ENCODE measurements around the gene DGCR6L. TPM values are rescaled to one million over a fixed set of nuclear protein-coding genes. Genes with fewer than 3 reads are reported as not detected.
A peak's percentile ranks its signal among the peaks of the same experiment; 100 is the strongest.
"Not testable (repeated sequence)": the region's sequence is repeated elsewhere in the genome, so short reads cannot be mapped to it uniquely, and the experiment has no call there.

Gene DGCR6L
- total RNA-seq, 6 donors from 2014 or later: 36.7 to 62.2 (median 41.9) TPM

DNA sequence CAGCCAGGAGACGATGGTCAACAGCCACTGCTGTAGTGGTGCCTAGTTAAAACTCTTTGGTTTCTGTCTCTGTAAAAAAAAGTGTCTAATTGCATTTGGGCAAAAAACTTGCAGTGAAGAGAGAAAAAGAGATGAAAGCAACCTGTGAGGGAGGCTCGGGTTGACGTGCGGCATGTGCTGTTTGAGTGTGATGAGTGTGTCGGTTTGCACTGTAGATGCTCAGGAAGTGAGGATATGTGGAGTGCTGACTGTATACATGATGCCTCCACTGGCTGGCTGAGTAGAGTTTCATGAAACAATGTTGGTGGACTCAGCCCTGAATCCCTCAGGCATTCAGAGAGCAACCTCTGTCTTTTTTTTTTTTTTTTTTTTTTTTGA lies 4.3 kb upstream of the DGCR6L start:
- Histone ChIP-seq H3K4me3 (no peak overlapping the region), H3K27me3 (no peaks in the 10 kb centered on the region), H3K36me3 (no peaks in the 10 kb centered on the region), H3K27ac (no peak overlapping the region), H3K9me3 (no peaks in the 10 kb centered on the region), H3K4me1 (peaks cover 10 to 18% (median 12%) of the 10 kb centered on the region in 4 donors)
- no peak for ATAC-seq (ENCODE audit: low FRiP score in 2 of 2)
- DNase-seq: no peak
- no peak for TF ChIP-seq EP300 (IDR thresholded peaks at IDR 0.05)
- TF ChIP-seq, protein P1, sequence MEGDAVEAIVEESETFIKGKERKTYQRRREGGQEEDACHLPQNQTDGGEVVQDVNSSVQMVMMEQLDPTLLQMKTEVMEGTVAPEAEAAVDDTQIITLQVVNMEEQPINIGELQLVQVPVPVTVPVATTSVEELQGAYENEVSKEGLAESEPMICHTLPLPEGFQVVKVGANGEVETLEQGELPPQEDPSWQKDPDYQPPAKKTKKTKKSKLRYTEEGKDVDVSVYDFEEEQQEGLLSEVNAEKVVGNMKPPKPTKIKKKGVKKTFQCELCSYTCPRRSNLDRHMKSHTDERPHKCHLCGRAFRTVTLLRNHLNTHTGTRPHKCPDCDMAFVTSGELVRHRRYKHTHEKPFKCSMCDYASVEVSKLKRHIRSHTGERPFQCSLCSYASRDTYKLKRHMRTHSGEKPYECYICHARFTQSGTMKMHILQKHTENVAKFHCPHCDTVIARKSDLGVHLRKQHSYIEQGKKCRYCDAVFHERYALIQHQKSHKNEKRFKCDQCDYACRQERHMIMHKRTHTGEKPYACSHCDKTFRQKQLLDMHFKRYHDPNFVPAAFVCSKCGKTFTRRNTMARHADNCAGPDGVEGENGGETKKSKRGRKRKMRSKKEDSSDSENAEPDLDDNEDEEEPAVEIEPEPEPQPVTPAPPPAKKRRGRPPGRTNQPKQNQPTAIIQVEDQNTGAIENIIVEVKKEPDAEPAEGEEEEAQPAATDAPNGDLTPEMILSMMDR (IDR thresholded peaks at IDR 0.05): no peak
- TF ChIP-seq POLR2A (IDR thresholded peaks at IDR 0.05): no peak
- WGBS, 2 donors: 74 to 82% methylated on average over 5 of the region's 5 CpGs

DNA sequence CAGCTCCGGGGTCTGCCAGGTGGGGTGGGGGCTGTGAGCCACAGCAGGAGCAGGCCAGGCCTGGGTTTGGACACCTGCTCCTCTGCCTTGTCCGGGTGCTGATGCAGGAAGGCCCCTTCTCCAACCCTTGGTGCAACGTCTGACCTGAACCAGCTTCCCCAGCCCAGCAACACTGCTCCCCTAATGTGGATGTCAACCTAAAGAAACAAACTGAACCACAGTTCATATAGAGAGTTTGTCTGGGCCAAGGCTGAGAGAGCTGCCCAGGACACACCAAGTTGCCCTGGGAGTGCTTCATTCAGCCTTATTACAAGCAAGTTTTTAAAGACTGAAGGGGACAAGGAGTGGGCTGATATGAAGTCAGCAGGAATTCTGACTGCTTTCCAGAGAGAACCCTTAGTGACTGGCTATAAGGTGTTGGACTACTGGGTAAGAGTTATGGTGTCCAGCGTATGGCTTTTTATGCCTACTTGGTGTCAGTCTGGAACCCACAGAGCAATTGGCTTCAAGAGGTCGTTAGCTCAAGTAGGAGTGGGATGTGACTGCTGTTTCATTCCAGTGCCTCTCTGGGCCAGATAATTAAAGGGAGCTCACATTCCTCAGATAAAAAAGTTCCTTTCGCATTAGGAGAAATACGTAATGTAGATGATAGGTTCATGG lies 1.8 kb upstream of the DGCR6L start:
- H3K4me3 ChIP-seq; ATAC-seq (ENCODE audit: low FRiP score in 2 of 2); H3K27ac ChIP-seq; H3K27me3 ChIP-seq; H3K9me3 ChIP-seq; H3K36me3 ChIP-seq: not testable (repeated sequence)
- H3K4me1 ChIP-seq: peaks cover 25 to 41% (median 29%) of the 10 kb centered on the region in 4 donors
- peak; percentile 6 to 45 for DNase-seq
- WGBS, 2 donors: 82 to 87% methylated on average over 4 to 6 of the region's 7 CpGs

DNA sequence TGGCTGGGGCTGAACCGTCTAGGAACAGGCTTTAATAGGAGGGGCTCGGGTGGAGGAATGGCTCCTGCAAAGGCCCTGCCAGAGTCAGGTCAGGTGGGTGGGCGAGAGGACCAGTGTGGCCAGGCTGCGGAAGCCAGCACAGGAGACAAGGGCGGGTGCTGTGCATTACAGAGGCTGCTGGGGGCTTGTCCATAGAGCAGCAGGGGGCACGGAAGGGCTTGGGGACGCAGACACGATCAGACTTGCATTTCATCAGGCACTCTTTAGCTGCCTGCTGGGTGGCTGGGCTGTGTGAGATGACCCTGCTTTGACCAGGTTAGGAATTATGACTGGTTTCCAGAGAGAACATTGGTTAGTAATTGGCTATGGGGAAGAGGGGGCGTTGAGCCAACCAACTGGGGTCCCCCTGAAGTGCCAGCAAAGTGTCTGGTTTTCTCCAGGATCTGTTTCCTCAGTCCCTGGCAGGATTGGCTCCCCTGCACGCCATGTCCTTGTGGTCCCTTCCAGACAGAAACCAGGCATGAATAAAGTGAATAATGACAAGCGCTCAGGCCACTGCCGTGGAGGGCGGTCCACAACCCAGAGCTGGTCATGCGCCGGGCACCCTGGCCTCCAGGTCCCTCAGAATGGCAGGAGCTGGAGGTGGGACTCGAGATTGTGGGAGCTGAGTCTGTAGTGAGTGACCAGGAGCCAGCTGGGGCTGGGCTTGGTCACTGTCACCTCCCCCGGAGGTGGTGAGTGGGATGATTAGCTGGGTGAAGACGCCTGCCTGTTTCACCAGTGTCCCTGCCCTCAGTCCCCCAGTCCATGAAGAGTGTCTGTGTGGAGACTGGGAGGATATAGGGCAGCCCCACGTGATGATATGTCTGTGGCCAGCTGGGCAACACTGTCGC lies 1.0 kb upstream of the DGCR6L start:
- DNase-seq (peak; percentile 15 to 43), ATAC-seq (ENCODE audit: low FRiP score in 2 of 2) (peak; percentile 13 to 17)
- peak overlapping the region; percentile 77 to 91 (median 88) for H3K27ac ChIP-seq
- not testable (repeated sequence) for H3K9me3 ChIP-seq, H3K36me3 ChIP-seq, H3K27me3 ChIP-seq
- H3K4me3 ChIP-seq: peak overlapping the region; percentile 87 to 100 (median 92)
- 52 to 75% methylated on average over 10 to 13 of the region's 20 CpGs for WGBS, 2 donors
- H3K4me1 ChIP-seq: peaks cover 25 to 41% (median 29%) of the 10 kb centered on the region in 4 donors

DNA sequence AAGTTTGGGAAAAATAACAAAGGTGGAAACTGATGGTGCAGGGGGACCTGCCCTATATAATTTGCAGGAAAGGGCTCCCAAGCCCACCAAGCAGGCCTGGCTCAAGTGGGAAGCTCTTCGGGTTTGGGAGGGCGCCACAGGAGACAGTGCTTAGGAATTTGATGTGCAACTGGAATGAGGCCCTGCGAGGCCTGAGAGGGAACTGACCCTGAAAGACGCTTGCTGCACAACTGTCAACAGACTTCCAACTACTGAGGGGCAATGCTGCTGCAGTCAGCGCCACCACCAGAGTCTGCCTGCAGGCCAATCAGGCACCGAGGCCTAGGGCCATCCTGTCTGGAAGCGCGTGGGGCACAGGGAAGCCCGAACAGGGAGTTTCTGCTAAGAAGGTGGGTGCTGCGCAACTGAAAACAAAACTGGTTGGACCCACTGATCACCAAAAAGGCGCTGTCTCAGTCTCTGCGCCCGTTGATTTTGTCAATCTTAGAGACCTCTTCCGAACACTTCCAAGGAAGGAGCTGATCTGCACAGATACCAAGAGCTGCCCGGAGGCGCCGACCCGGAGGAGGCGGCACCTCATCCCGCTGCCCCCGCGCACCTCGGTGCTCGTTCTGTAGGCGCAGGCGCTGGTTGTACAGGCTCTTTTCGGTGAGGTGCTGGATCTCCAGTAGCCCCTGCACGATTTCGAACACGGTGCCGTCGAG lies 667 bp downstream of the DGCR6L start:
- ATAC-seq (ENCODE audit: low FRiP score in 2 of 2) (no peak), DNase-seq (peak in 1 of 2 donors; percentile 19)
- TF ChIP-seq POLR2A (IDR thresholded peaks at IDR 0.05) (no peak), POLR2AphosphoS5 (IDR thresholded peaks at IDR 0.05) (no peak), EP300 (IDR thresholded peaks at IDR 0.05) (no peak)
- TF ChIP-seq, protein P1 (IDR thresholded peaks at IDR 0.05): no peak
- Histone ChIP-seq H3K4me3 (peak overlapping the region; percentile 87 to 100 (median 92)), H3K4me1 (peaks cover 25 to 41% (median 29%) of the 10 kb centered on the region in 4 donors), H3K36me3 (peaks cover 0 to 8% (median 2%) of the 10 kb centered on the region in 4 donors), H3K27ac (peak overlapping the region; percentile 77 to 91 (median 88)), H3K27me3 (no peaks in the 10 kb centered on the region), H3K9me3 (no peaks in the 10 kb centered on the region)
- WGBS, 2 donors: 4 to 11% methylated on average over 9 to 32 of the region's 32 CpGs

DNA sequence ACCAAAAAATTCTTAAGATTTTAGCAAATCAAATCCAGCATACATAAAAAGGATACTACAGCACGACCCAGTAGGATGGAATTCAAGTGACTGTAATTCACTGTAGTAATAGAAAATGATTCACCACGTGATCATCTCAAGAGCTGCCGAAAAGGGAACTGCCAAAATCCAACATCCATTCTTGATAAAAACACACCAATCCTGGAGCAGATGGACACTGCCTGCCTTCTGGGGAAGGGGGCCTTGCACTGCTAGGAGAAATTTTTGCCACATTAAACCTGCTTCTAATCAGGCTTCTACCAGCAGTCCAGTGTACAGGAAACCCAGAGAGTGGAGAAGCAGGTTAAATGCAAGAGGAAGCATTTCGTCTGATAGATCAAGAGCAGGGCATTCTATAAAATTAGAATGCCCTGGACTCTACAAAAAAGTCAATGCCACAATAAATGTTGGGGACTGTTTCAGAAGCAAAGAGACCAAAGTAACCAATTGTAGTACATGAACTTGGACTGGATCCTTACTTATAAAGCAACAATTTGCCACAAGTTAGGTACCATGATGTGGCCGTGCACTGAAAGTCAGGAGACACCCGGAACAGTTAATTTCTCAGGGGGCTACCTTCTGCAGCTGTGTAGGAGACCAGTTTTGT lies 1.7 kb downstream of the DGCR6L start:
- WGBS, 2 donors: 61 to 68% methylated on average over 6 of the region's 6 CpGs
- H3K27ac ChIP-seq; H3K36me3 ChIP-seq; H3K9me3 ChIP-seq; H3K4me3 ChIP-seq; ATAC-seq (ENCODE audit: low FRiP score in 2 of 2); H3K27me3 ChIP-seq; DNase-seq: not testable (repeated sequence)
- peaks cover 25 to 41% (median 29%) of the 10 kb centered on the region in 4 donors for H3K4me1 ChIP-seq

Data from upper lobe of left lung (tissue), 6 donors.